GM18526 (cell line): Measurements from ENCODE around the gene TRAPPC3L.

Experiments
- POLR2A ChIP-seq: IDR thresholded peaks from 3 replicates; pipeline ENCODE4 v1.6.1; 2011; ENCODE audit not compliant: insufficient read length; ENCODE audit errors: extremely low read depth

Gene TRAPPC3L

GRCh38 chr6:116533233-116533957, 12.1 kb downstream of the TRAPPC3L start:
- no peak for TF ChIP-seq POLR2A

GRCh38 chr6:116531675-116532570, 13.6 kb downstream of the TRAPPC3L start:
- no peak for TF ChIP-seq POLR2A

DNA sequence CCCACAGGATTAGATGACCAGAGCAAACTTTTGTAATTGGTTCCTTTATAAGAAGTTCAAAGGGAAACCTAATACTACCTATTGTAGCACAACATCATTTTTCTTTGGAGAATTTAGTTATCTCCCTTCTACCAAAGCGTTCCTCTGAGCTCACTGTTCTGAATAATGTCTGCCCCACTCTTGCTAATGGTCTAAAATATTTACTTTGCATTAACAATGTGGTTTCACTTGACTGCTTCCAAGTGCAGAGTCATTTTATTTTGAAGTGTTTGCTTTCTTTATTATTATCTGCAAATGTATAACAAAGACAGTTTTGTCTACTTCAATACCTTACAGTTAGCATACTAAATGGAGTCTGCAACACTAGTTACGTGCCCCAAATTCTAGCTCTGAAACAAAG, 15.0 kb downstream of the TRAPPC3L start:
- no peak for TF ChIP-seq POLR2A

DNA sequence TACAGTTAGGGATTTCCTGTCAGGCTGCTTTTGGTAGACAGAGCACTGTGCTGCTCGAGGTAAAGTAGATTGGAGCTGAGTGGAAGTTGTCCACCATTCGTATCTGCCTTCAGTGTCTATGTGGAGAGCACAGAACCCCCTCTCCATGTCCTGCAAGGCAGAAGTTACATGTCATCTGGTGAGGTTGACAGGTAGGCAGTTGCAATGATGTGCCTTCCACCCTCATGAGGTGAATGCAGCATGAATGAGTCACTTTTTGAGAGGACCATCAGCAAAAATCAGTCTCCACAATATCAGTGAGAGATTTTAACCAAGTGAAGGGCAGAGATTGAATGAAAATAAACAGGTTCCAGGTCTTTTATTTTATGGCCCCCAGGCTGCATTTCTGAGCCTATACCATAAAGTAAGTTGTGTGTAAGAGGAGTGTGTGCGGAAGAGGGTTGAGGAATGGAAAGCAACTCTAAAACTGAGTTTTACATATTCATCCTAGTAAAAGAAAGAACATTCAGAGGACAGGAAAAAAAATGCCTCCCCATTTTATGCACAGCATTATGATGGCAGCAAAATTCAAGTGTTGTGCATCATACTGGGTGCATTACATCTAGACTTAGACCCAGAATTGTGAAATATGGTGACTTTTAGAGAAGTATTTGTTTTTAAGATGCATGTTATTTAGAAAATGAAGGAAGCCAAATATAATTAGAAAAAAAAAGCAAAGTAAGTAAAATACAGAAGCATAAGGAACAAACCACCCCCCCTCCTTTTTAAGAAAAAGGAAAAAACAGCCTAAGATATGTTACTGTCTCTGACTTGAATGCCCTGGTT, 15.8 kb downstream of the TRAPPC3L start:
- no peak for TF ChIP-seq POLR2A

GRCh38 chr6:116528780-116529179, 16.7 kb downstream of the TRAPPC3L start:
- no peak for TF ChIP-seq POLR2A

DNA sequence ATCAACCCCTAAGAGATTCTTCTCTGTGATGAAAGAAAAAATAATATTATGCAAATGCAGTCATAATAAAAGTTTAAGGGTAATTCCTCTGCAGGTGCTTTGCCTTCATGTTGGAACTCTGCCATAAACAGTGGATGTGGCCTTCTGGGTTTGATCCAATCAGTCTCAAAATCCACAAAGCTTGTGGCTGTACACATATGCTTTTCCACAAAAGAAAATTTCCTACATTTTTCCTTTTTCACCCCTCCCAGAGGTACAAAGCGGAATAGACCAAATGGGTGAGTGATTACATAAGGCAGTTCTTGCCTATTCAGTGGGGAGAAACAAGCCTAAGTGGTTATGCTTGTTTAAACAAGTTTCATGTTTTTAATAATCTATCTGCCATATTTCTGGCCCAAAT, 17.4 kb downstream of the TRAPPC3L start:
- no peak for TF ChIP-seq POLR2A

GRCh38 chr6:116524236-116524635, 21.2 kb downstream of the TRAPPC3L start:
- no peak for TF ChIP-seq POLR2A

DNA sequence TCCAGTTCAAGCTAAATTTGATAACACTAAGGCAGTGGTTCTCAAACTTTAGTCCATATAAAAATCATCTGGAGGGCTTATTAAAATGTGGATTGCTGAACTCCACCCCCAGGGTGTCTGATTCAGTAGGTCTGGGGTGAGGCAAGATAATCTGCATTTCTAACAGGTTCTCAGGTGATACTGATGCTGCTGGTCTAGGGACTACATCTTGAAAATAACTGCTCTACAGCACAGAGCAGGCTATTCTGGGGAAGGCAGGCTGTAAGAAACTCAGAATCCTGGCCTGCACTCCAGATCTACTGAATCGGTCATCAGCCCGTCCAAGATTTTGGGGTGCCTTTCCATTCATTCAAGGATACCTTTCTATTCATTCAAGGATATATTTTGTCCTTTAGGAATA, 22.6 kb downstream of the TRAPPC3L start:
- TF ChIP-seq POLR2A: no peak

DNA sequence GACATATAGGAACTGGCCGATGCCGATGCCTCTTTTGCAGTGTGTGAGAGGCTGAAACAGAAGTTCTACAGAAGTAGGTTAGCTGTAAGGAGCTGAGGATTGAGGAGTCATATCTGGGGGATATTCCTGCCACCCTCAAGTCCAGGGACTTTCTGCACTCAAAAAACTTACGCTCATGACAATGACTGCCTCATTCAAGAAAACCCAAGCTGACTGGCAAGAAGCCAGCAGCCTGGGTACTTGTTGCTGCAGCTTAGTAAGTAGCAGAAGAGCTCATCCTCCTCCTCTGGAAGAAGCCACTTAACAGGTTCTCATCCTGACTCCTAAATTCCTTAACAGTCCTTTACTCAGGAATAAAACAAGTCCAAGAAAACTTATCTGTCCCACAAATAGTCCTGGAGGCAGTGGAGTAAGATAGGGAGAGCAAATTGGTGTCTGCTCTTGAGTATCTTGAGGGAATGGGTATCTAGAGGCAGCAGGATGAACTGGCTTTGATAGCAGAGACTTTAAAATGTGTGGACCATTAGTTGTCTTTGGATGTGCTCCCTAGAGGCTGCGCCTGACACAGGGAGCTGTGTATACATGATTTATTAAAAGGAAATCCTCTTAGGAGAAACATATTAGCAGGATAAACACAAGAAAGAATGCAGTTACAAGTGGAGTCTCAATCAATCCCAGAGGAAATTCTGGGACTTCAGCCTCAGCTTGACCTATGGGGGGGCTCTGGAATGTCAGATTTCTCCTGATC, 26.7 kb downstream of the TRAPPC3L start:
- no peak for TF ChIP-seq POLR2A

DNA sequence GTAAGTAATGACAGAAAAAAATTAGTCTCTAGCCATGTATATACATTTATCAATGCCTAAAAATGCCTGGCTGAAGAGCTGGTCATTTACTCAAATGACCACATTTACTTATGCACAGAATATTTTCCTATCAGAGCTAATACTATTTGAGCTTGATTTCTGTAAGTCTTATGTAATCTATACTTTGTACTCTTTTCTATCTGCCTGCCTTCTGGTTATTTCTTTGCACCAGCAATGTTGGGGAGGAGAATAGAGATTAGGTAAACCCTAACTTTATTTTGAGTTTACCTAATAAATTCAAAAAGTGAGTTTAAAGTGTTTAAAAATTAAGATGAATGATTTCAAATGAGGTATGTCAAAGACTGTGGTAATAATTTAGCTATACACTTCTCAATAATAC, 30.3 kb downstream of the TRAPPC3L start:
- no peak for TF ChIP-seq POLR2A

DNA sequence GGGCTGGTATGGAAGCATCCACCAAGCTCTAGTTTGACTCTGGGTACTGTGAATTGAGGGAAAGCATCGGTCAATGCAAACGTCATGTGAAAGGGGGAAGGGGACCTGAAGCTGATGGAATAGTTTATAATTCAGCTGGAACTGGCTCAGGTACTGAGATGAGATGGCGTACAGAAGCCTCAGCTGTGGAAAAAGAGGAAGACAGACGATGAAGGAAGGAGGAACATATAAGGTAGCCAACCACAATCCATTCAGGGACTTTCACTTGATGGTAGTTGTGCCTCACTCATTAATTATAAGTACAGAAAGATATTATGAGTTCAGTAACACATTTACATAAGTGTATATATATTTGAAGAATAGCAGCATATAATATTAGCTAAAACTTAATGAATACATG, 31.4 kb downstream of the TRAPPC3L start:
- TF ChIP-seq POLR2A: no peak

DNA sequence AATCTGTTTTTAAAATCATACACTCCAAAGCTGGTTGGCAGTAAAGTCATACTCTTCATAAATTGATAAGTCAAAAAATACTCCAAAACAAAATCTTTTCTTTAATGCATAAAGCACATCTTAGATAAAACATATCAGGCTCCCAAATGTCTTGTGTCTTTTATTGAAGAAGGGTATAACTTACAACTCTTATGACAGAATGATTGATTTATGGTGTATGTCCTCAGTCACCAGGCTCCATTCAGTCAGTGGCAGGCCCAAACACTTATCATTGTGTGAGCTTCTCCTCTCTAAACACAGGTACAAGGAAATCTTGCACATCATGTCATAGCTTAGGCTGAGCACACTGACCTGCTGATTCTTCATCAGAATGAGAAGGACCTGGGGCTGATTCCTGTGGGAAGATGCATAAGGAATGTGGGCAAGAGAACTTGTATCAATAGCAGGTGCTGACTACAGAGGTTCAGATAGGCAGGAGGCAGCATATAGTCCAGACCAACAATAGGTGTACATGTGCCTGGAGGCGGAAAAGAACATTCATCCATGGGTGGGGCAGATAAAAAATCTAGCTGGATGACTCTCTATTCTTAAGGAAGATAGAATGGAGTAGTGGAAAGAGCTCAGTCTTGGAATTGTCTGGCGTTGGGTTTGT, 32.1 kb downstream of the TRAPPC3L start:
- no peak for TF ChIP-seq POLR2A

- TF ChIP-seq POLR2A: no peak
These were observed 32.8 kb downstream of the TRAPPC3L start for GRCh38 chr6:116512734-116513133.

- TF ChIP-seq POLR2A: no peak
These were observed 33.3 kb downstream of the TRAPPC3L start for GRCh38 chr6:116512111-116512559.
